Jurkat, Clone E6-1 (cell line): ENCODE data around the gene WDR54.
"Not testable (repeated sequence)": the region's sequence is repeated elsewhere in the genome, so short reads cannot be mapped to it uniquely, and the experiment has no call there.

Experiments
- DNase-seq: peaks from one replicate; pipeline ENCODE4 v3.0.0-alpha.2; 2011; ENCODE audit warnings: low read depth, low spot score
- H3K4me3 ChIP-seq: 2 replicates; pipeline ENCODE4 v1.5.1; 2011; ENCODE audit warnings: mild to moderate bottlenecking, low read length, control low read depth, moderate library complexity

Gene WDR54

GRCh38 chr2:74399785-74400184 is 21.7 kb upstream of the WDR54 start:
- H3K4me3 ChIP-seq, result no peak overlapping the region
- peak; percentile 49 for DNase-seq

- H3K4me3 ChIP-seq, result no peak overlapping the region
- no peak for DNase-seq
These were observed 19.6 kb upstream of the WDR54 start for GRCh38 chr2:74401891-74402290.

- no peak for DNase-seq
- H3K4me3 ChIP-seq, result no peak overlapping the region
These were observed 15.5 kb upstream of the WDR54 start for GRCh38 chr2:74406035-74406434.

- H3K4me3 ChIP-seq, result no peak overlapping the region
- no peak for DNase-seq
These were observed 13.8 kb upstream of the WDR54 start for GRCh38 chr2:74407682-74408081.

- H3K4me3 ChIP-seq, result no peak overlapping the region
- DNase-seq, result no peak
These were observed 8.4 kb upstream of the WDR54 start for GRCh38 chr2:74413001-74413698.

GRCh38 chr2:74414441-74414840 is 7.1 kb upstream of the WDR54 start:
- no peak overlapping the region for H3K4me3 ChIP-seq
- no peak for DNase-seq

- H3K4me3 ChIP-seq, result no peak overlapping the region
- DNase-seq, result no peak
These were observed 6.4 kb upstream of the WDR54 start for GRCh38 chr2:74414881-74415761.

- H3K4me3 ChIP-seq, result no peak overlapping the region
- no peak for DNase-seq
These were observed 5.7 kb upstream of the WDR54 start for GRCh38 chr2:74415762-74416395.

- H3K4me3 ChIP-seq, result no peak overlapping the region
- DNase-seq, result no peak
These were observed 4.8 kb upstream of the WDR54 start for GRCh38 chr2:74416778-74417177.

GRCh38 chr2:74417197-74417596 is 4.3 kb upstream of the WDR54 start:
- DNase-seq, result no peak
- H3K4me3 ChIP-seq, result no peak overlapping the region

GRCh38 chr2:74417763-74418162 is 3.8 kb upstream of the WDR54 start:
- H3K4me3 ChIP-seq, result no peak overlapping the region
- DNase-seq, result no peak

- H3K4me3 ChIP-seq, result no peak overlapping the region
- no peak for DNase-seq
These were observed 3.2 kb upstream of the WDR54 start for GRCh38 chr2:74418312-74418711.

- no peak for DNase-seq
- H3K4me3 ChIP-seq, result no peak overlapping the region
These were observed 2.2 kb upstream of the WDR54 start for GRCh38 chr2:74419345-74419744.

GRCh38 chr2:74420006-74420405 is 1.5 kb upstream of the WDR54 start:
- H3K4me3 ChIP-seq, result no peak overlapping the region
- DNase-seq, result no peak

- DNase-seq, result not testable (repeated sequence)
- H3K4me3 ChIP-seq, result peak overlapping the region; percentile 90
These were observed 957 bp upstream of the WDR54 start for GRCh38 chr2:74420443-74421103.

- DNase-seq, result no peak
- H3K4me3 ChIP-seq, result no peak overlapping the region
These were observed 1.9 kb downstream of the WDR54 start for GRCh38 chr2:74423231-74424095.

GRCh38 chr2:74424139-74424992 is 2.8 kb downstream of the WDR54 start:
- no peak for DNase-seq
- no peak overlapping the region for H3K4me3 ChIP-seq

- no peak for DNase-seq
- no peak overlapping the region for H3K4me3 ChIP-seq
These were observed 3.5 kb downstream of the WDR54 start for GRCh38 chr2:74424995-74425406.
